HepG2 (cell line): ENCODE results near the gene NAB2. TPM values are rescaled to one million over a fixed set of nuclear protein-coding genes. Genes with fewer than 3 reads are reported as not detected.

Experiments used
- CBFB ChIP-seq: sonication (generic); formaldehyde crosslinking; IDR thresholded peaks from 2 replicates; pipeline ENCODE4 v1.4.0; 2020; ENCODE audit warnings: missing genetic modification reagents
- DNMT1 ChIP-seq: sonication (generic); formaldehyde crosslinking; IDR thresholded peaks from 2 replicates; pipeline ENCODE4 v1.5.1; 2020; ENCODE audit warnings: mild to moderate bottlenecking, missing genetic modification reagents
- EEA1 ChIP-seq: sonication (generic); formaldehyde crosslinking; IDR thresholded peaks from 2 replicates; pipeline ENCODE4 v1.5.1; 2020; ENCODE audit warnings: mild to moderate bottlenecking, missing genetic modification reagents, borderline replicate concordance
- EP300 ChIP-seq, 3 experiments: sonication (generic) in 1 of 3; formaldehyde crosslinking in 1 of 3; IDR thresholded peaks; 2 replicates each; pipeline versions ENCODE4 v1.5.1 to v1.6.1; 2011 to 2020; ENCODE audit warnings: low read depth in 2 of 3, low read length in 2 of 3, borderline replicate concordance in 1 of 3, improper control_type of control experiment in 1 of 3, mild to moderate bottlenecking in 1 of 3, missing genetic modification reagents in 1 of 3, moderate library complexity in 1 of 3
- ETV6 ChIP-seq: sonication (generic); formaldehyde crosslinking; conservative IDR thresholded peaks from 2 replicates; pipeline ENCODE4 v1.4.0; 2020; ENCODE audit warnings: missing genetic modification reagents
- GABPA ChIP-seq, 2 experiments: IDR thresholded peaks; 2 replicates each; pipeline ENCODE4 v1.6.1; 2011 to 2016; ENCODE audit warnings: low read depth in 2 of 2, low read length in 1 of 2, missing biosample characterization in 1 of 2, missing genetic modification characterization in 1 of 2
- IKZF4 ChIP-seq: sonication (generic); formaldehyde crosslinking; IDR thresholded peaks from 2 replicates; pipeline ENCODE4 v1.5.1; 2020; ENCODE audit warnings: borderline replicate concordance, mild to moderate bottlenecking, low read depth, missing genetic modification reagents; ENCODE audit errors: not compliant biosample characterization
- KLF6 ChIP-seq: IDR thresholded peaks from 2 replicates; pipeline ENCODE4 v1.8.0; 2016; ENCODE audit warnings: missing biosample characterization, missing genetic modification reagents
- NCOA2 ChIP-seq: sonication (generic); formaldehyde crosslinking; IDR thresholded peaks from 2 replicates; pipeline ENCODE4 v1.8.0; 2022; ENCODE audit warnings: inconsistent platforms
- NFE2L2 ChIP-seq: fragments of 150-350 bp; IDR thresholded peaks from 2 replicates; pipeline ENCODE4 v1.6.1; 2014; ENCODE audit warnings: low read length
- RAD21 ChIP-seq: fragments of 450-650 bp; formaldehyde crosslinking; IDR thresholded peaks from 2 replicates; pipeline ENCODE4 v1.5.0; 2020; ENCODE audit warnings: mild to moderate bottlenecking
- REXO4 ChIP-seq: sonication (generic); formaldehyde crosslinking; IDR thresholded peaks from 2 replicates; pipeline ENCODE4 v1.8.0; 2022; ENCODE audit warnings: missing genetic modification reagents, mild to moderate bottlenecking, borderline replicate concordance
- SALL2 ChIP-seq: sonication (generic); formaldehyde crosslinking; IDR thresholded peaks from 2 replicates; pipeline ENCODE4 v1.8.1; 2023; ENCODE audit warnings: mild to moderate bottlenecking, missing genetic modification reagents, inconsistent platforms
- SMC3 ChIP-seq: IDR thresholded peaks from 2 replicates; pipeline ENCODE4 v1.6.1; 2011; ENCODE audit warnings: low read length, improper control_type of control experiment
- SNAPC2 ChIP-seq: sonication (generic); formaldehyde crosslinking; IDR thresholded peaks from 2 replicates; pipeline ENCODE4 v1.8.1; 2022; ENCODE audit warnings: mild to moderate bottlenecking, missing genetic modification reagents
- SSRP1 ChIP-seq: IDR thresholded peaks from 2 replicates; pipeline ENCODE4 v1.6.1; 2016; ENCODE audit warnings: control low read depth
- ZBTB38 ChIP-seq: sonication (generic); formaldehyde crosslinking; IDR thresholded peaks from 2 replicates; pipeline ENCODE4 v1.5.1; 2020; ENCODE audit warnings: mild to moderate bottlenecking, missing genetic modification reagents
- ZNF260 ChIP-seq: sonication (generic); formaldehyde crosslinking; IDR thresholded peaks from 2 replicates; pipeline ENCODE4 v1.4.0; 2020; ENCODE audit warnings: missing genetic modification reagents, low read depth, mild to moderate bottlenecking, borderline replicate concordance
- ZNF329 ChIP-seq: sonication (generic); formaldehyde crosslinking; IDR thresholded peaks from 2 replicates; pipeline ENCODE4 v1.9.0; 2021; ENCODE audit warnings: low read depth, mild to moderate bottlenecking, missing genetic modification reagents
- ZNF432 ChIP-seq: sonication (generic); formaldehyde crosslinking; IDR thresholded peaks from 2 replicates; pipeline ENCODE4 v1.5.0; 2020; ENCODE audit warnings: missing genetic modification reagents, mild to moderate bottlenecking, borderline replicate concordance
- ZNF616 ChIP-seq: sonication (generic); formaldehyde crosslinking; IDR thresholded peaks from 2 replicates; pipeline ENCODE4 v1.5.0; 2020; ENCODE audit warnings: low read depth, mild to moderate bottlenecking, missing genetic modification reagents
- ZNF691 ChIP-seq: sonication (generic); formaldehyde crosslinking; IDR thresholded peaks from 2 replicates; pipeline ENCODE4 v1.4.0; 2020; ENCODE audit warnings: missing genetic modification reagents, low read depth, mild to moderate bottlenecking, borderline replicate concordance
- polyA plus RNA-seq, 8 experiments: library from polyadenylated mRNA; depleted of rRNA in 3 of 8; stranded (reverse) in 7 of 8; unstranded in 1 of 8; fragments of >200 nt; fragmentation: Illumina TruSeq in 4 of 8; extraction: Trizol in 4 of 8; gene quantifications; 2 replicates each; pipeline versions ENCODE4 v1.2.1 to v1.2.3, GENCODE V29; 2011 to 2016; ENCODE audit warnings: low read depth in 4 of 8, missing spikeins in 1 of 8, mixed read lengths in 1 of 8; ENCODE audit not compliant: insufficient read depth in 1 of 8
- total RNA-seq, 5 experiments: library from RNA; depleted of rRNA; stranded (reverse); fragments of >200 nt; fragmentation: Illumina TruSeq; extraction: Trizol; gene quantifications; 2 replicates each; pipeline ENCODE4 v1.2.3, GENCODE V29; 2016; ENCODE audit warnings: low read depth in 1 of 5
- TF ChIP-seq, protein P1 (sequence below): sonication (generic); formaldehyde crosslinking; IDR thresholded peaks from 2 replicates; pipeline ENCODE4 v1.4.0; 2020; ENCODE audit warnings: missing genetic modification reagents

NAB2 gene
- total and polyA plus RNA-seq, 2 of the 13 experiments (the other 11 are each of a cell fraction or from before 2014, with no cell fraction given) = 11.7 to 12.9 TPM

DNA sequence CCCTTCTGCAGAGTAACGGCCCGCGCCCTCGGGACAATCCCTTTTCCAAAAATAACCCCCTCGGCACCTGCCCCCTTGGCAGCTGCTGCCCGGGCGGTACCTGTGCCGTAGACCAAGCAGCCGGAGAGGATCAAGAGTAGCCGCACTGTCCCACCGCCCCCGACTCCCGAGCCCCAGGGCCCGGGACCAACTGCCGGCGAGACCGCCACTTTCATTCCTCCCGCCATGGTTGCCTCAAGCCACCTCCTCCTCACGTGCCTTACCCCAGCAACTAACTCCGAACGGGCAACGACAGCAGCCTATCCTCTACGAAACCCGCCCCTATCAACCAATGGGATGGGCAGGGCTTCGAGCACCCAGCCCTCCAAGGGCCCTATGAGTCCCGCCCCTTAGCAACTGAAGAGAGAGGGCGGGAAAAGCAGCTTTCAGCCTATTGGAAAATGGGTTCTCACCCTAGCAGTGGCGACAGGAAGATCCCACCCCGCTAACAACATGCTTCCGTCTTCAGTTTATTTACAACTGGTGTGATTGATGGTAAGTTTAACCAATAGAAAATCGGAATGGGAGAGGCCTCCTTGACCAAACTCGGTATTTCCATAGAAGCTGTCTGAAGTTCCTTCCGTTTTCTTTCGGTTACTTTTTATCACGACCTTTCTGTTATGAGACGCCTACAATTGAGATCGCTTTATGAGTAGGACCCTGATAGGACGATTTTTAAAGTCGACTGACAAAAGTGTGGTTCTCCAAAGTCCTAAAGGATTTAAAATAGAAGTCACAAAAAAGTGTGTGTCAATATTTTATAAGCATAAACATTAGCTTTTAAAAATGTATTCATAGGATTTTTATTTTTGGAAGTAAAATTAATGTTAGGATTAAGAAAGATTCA, 10.2 kb upstream of the NAB2 start, which contains the start of gene NEMP1 (continued):
- 0 out of 2 replicates have a peak, but pooled peaks have one; percentile 17 for TF ChIP-seq RAD21
- TF ChIP-seq GABPA (IDR thresholded peaks at IDR 0.05; ENCODE audit: low read depth, low read length) = peak; percentile 74
- peak; percentile 97 for TF ChIP-seq GABPA (CRISPR knock-in tag; IDR thresholded peaks at IDR 0.05; ENCODE audit: low read depth)
- peak; percentile 50; the same call in 1 of the 2 replicates for TF ChIP-seq ZNF691 (CRISPR knock-in tag)
- TF ChIP-seq DNMT1 (CRISPR knock-in tag) = no peak
- no peak for TF ChIP-seq SSRP1
- TF ChIP-seq ZBTB38 = no peak; the same call in 1 of the 2 replicates
- TF ChIP-seq EEA1 (CRISPR knock-in tag) = no peak
- TF ChIP-seq NFE2L2 = no peak
- TF ChIP-seq, protein P1, sequence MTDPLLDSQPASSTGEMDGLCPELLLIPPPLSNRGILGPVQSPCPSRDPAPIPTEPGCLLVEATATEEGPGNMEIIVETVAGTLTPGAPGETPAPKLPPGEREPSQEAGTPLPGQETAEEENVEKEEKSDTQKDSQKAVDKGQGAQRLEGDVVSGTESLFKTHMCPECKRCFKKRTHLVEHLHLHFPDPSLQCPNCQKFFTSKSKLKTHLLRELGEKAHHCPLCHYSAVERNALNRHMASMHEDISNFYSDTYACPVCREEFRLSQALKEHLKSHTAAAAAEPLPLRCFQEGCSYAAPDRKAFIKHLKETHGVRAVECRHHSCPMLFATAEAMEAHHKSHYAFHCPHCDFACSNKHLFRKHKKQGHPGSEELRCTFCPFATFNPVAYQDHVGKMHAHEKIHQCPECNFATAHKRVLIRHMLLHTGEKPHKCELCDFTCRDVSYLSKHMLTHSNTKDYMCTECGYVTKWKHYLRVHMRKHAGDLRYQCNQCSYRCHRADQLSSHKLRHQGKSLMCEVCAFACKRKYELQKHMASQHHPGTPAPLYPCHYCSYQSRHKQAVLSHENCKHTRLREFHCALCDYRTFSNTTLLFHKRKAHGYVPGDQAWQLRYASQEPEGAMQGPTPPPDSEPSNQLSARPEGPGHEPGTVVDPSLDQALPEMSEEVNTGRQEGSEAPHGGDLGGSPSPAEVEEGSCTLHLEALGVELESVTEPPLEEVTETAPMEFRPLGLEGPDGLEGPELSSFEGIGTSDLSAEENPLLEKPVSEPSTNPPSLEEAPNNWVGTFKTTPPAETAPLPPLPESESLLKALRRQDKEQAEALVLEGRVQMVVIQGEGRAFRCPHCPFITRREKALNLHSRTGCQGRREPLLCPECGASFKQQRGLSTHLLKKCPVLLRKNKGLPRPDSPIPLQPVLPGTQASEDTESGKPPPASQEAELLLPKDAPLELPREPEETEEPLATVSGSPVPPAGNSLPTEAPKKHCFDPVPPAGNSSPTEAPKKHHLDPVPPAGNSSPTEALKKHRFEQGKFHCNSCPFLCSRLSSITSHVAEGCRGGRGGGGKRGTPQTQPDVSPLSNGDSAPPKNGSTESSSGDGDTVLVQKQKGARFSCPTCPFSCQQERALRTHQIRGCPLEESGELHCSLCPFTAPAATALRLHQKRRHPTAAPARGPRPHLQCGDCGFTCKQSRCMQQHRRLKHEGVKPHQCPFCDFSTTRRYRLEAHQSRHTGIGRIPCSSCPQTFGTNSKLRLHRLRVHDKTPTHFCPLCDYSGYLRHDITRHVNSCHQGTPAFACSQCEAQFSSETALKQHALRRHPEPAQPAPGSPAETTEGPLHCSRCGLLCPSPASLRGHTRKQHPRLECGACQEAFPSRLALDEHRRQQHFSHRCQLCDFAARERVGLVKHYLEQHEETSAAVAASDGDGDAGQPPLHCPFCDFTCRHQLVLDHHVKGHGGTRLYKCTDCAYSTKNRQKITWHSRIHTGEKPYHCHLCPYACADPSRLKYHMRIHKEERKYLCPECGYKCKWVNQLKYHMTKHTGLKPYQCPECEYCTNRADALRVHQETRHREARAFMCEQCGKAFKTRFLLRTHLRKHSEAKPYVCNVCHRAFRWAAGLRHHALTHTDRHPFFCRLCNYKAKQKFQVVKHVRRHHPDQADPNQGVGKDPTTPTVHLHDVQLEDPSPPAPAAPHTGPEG (CRISPR knock-in tag) = no peak
- no peak for TF ChIP-seq SMC3
- no peak for TF ChIP-seq CBFB (CRISPR knock-in tag)
- TF ChIP-seq REXO4 (CRISPR knock-in tag) = no peak
- no peak for TF ChIP-seq ZNF329
- 0 out of 2 replicates have a peak, but pooled peaks have one; percentile 53 for TF ChIP-seq KLF6 (CRISPR knock-in tag)
- no peak for TF ChIP-seq ZNF616 (CRISPR knock-in tag)
- TF ChIP-seq EP300 (IDR thresholded peaks at IDR 0.05; ENCODE audit: low read depth in 2 of 2, low read length in 2 of 2) = peak in 1 of 2 experiments; percentile 24; a peak in 1 of 4 replicates
- no peak for TF ChIP-seq EP300 (CRISPR knock-in tag; IDR thresholded peaks at IDR 0.05; ENCODE audit: borderline replicate concordance)
- no peak for TF ChIP-seq IKZF4 (CRISPR knock-in tag)
- TF ChIP-seq SNAPC2 (CRISPR knock-in tag) = peak; percentile 85; the same call in 1 of the 2 replicates
- TF ChIP-seq ZNF432 = no peak
- no peak for TF ChIP-seq ETV6 (CRISPR knock-in tag)
- TF ChIP-seq ZNF260 (CRISPR knock-in tag) = no peak
- no peak for TF ChIP-seq NCOA2 (CRISPR knock-in tag)
- TF ChIP-seq SALL2 (CRISPR knock-in tag) = no peak
